Stimulated activated CD8-positive, alpha-beta memory T cell treated with anti-CD3 and anti-CD28 coated beads, Interleukin-12 subunit alpha, Interleukin-12 subunit beta, amount 100 ng/mL, for 1 hour (primary cell): ENCODE measurements around the gene PAPSS2.

ENCODE experiments used
- DNase-seq: peaks from one replicate; pipeline ENCODE4 v3.0.0-alpha.2; 2020; ENCODE audit warnings: low read depth

Gene PAPSS2

DNA sequence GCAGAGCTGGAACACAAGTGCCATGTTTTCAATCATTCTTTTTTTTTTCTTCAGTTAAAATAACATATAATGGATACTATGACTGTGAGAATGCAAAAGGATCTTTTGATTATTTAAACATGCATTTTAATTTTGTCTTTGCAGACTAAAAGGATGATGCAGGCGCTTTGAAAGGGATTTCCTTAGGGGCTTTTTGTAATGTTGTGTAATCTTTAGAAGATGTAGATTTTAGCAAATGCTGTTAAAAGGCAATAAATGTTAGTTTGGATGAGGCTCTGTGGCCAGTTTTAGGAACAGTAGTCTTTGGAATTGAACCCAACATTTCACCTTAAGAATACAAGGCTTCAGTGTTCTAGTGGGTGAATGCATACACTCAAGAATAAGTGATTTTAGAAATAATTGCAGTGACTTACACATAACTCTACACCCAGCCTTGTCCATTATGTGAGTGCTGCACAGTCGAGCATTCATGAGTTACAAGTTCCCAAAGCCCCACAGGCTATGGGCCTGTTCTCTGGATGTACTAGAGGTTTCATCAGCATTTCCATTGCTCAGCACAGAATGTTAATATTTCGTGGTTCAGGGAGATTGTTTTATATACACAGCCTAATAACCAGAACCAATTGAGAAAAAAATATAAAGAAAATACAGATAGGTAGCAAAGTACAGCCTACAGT, 11.6 kb downstream of the PAPSS2 start:
- DNase-seq = no peak

DNA sequence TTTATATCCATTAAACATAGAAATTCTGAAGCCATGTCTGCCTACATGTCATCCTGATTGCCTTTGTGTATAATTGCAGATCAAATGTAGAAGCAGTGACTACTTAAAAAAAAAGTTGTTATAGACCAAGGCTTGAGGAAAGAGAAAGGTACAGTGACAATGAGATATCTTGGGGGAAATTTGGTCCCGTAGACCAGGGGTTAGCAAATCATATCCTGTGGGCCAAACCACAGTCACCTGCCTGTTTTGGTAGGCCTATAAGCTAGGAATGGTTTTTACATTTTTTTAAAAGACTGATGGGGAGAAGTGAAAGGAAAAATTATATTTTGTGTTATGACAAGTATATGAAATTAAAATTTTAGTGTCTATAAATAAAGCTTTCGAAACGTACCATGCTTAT, 12.9 kb downstream of the PAPSS2 start:
- no peak for DNase-seq

DNA sequence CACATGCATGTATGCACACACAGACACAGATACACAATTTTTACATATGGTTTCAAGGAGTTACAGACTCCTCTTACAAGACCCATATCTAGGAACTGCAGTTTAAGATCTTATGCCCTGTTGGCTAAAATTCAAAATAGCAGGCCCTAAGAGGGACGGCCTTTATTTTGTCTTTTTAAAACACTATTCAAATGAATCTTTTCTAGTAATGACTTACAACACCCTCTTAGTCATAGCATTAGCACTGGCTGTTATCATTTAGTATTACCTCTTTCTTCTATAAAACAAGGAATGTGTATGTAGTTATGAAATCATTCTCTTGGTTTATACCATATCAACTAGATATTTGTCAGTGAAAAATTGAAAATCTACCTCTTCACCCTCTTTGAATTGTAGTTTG, 15.3 kb downstream of the PAPSS2 start:
- no peak for DNase-seq

DNA sequence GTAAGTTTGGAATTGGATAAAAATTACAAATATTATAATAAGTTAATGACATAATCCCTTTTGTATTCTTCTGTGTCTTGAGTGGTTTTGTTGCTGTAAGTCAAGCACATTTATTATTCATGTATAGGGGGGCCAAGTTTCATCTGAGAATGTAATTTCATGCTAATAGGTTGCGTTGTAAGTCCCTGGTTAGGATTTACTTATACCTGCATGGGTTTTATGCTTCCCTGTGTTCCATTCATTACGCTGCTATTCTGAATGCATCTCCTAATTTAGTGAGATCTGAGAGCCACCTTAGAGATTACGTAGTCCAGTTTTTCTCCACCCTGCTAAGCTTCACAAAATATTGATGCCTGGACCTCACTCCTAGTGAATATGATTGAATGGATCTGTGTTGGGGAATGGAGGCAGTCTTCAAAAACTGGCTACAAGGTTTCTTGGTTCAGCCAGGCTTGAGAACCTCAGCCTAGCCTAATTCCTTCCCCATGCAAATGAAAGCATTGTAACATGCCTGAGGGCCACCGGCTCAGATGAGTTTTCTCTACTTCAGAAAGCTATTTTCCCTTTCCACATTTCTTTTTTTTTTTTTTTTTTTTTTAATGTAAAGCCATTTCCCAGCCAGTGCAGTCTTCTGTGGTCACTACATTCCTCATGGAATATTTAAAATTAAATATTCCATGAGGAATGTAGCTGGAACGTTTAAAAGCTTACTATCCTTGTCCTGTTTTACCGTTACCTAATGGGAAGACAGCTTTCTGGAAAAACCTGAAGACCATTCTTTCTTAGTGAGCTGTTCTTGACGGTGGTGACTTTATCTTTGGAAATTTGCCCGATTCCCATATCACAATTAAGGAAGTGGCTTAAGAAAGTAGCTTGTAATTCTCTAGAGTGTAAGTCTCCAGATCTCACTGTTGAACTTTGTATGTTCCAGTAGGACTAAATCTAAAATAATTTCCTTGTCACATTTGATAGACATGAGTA, 16.0 kb downstream of the PAPSS2 start:
- DNase-seq = no peak

DNA sequence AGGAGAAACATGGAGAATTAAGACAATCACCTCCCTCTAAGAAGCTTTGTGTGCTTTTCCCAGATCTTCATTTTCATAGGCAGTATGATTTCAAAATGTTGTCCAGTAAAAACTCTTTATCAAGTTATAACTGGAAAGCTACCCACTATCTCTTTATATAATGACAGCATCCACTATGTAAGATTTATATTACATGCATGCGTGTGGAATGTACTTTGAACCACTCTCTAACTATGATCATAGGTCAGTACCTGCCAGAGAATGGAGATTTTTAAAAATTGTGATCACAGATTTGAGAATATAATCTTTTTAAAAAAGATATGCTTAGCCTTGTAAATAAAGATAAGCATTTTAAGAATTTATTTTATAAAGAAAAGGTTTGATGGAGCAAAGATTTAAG, 17.9 kb downstream of the PAPSS2 start:
- DNase-seq = no peak

DNA sequence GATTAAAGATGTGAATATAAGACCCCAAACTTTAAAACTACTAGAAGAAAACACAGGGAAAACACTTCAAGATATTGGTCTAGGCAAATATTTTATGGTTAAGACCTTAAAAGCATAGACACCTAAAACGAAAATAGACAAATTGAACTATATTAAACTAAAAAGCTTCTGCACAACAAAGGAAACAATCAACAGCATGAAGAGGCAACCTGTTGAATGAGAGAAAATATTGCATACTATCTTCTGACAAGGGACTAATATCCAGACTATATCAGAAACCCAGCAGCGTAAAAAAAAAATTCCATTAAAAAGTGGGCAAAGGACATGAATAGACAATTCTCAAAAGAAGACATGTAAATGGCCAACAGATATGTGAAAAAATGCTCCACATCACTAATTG, 18.6 kb downstream of the PAPSS2 start:
- DNase-seq = no peak

DNA sequence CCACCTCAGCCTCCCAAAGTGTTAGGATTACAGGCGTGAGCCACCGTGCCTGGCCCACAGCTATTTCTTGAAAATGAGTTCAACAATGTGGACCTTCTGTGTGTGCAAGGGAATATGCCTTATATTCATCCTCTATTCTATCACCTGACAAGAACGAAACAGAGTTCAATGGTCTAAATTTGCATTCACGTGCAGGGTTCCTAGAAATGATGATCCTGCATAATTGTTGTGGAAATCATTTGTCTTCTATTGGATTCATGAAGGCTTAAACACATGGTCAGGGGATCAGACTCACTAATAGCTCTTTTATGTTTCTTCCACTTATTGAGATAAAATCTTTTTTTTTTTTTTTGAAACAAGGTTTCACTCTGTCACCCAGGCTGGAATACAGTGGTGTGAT, 23.7 kb downstream of the PAPSS2 start:
- no peak for DNase-seq

DNA sequence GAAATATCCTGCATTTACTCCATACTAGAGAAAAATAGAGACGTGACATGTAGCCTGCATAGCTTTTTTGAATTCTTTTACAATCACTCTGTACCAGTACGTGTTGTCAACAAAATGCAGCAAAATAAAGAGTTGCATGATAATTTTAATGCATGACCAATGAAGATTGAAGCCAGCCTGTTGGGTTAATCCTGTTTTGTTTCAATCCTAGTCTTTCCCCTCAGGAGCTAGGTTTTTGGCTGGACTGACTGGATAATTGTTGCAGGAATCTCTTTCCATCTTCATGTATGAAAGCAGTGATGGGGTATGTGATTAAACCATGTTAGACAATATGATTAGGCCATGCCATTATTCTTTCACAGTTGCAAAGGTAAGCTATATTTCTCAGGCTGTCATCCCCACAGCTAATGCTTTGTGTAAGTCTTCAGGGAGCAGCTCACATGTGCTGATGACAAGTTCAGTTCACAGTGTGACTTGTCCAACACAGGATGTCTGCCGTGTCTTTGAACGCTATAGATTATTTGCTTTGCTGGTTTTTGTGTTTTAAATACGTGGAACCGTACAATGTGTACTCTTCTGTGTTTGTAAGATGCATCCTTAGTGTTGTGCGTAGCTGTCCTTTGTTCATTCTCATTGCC, 24.4 kb downstream of the PAPSS2 start:
- DNase-seq = no peak

DNA sequence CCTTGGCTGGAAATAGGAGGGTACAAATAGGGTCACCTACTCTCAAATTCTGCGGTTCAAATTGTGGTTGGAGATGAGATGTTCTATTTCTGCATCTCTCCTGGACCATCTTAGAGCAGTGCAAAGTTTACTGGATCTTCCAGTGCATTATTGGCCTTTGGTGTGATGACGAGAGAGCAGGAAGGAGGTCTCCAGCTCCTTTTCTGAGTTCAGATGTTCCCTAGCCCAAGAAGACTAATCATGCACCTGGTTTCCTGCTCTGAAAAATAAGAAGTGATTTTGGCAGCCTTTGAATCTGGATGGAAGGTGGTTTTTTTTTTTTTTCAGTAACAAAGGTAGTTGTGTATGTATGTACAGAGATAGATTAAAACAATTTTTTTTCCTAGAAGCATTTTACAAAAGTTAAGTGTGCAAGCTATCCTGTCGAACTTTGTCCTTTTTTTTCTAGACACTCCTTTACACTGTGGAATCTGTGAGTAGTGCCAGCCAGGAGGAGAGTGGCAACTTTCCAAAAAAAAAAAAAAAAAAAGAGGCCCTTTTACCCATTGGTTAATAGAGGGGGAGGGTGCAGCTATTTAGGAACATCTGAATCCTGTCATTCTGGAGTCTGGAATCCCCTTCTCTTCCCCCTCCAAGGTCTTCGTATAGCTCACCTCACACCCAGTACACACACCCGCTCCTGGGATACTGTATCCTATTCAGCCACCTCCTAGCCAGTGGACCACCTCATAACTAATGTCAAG, 26.3 kb downstream of the PAPSS2 start:
- no peak for DNase-seq

DNA sequence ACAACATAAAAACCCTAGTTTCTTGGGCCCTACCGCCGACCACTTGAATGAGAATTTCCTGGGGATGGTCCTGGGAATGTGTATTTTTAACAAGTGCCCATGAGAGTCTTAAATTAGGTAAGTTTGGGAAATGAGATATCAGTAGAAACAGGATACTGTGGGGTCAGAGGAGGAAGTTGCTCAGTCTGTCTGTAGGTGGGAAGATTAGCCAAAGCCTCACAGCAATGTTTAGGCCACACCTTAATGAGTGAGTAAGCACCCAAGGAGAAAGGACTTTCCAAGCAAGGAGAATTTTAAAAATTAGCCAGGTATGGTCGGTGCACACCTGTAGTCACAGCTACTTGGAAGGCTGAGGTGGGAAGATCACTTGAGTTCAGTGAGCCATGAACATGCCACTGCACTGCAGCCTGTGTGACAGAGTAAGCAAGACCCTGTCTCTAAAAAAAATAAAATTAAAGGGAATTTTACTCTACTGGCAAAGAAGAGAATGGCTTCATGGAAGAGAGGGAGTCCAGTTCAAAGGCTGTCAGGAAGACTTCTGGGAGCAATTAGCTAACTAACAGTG, 31.9 kb downstream of the PAPSS2 start:
- no peak for DNase-seq

DNA sequence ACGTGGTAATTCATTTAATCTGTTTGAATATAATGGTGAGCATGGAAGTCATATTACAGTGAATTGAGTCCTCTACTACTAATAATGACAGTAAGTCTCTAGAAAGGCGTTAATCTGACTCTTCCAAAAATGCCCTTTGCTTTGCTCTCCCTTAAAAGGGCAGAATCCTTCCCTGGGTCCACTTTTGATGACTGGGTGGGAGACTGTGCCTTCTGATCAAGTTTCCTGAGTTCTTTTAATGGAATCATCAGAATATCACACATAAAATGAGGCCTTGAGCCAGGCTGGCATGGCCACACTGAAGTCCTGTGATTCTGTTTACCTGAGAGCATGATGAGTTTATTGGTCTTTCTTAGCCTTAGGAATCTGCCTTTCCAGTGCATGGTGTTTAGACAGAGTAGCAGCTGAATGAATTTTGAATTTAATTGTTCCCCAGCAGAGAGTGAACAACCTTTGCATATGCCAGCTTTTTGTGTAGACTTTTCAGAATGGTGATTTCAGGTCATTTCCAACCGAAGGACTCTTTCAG, 33.3 kb downstream of the PAPSS2 start:
- no peak for DNase-seq

DNA sequence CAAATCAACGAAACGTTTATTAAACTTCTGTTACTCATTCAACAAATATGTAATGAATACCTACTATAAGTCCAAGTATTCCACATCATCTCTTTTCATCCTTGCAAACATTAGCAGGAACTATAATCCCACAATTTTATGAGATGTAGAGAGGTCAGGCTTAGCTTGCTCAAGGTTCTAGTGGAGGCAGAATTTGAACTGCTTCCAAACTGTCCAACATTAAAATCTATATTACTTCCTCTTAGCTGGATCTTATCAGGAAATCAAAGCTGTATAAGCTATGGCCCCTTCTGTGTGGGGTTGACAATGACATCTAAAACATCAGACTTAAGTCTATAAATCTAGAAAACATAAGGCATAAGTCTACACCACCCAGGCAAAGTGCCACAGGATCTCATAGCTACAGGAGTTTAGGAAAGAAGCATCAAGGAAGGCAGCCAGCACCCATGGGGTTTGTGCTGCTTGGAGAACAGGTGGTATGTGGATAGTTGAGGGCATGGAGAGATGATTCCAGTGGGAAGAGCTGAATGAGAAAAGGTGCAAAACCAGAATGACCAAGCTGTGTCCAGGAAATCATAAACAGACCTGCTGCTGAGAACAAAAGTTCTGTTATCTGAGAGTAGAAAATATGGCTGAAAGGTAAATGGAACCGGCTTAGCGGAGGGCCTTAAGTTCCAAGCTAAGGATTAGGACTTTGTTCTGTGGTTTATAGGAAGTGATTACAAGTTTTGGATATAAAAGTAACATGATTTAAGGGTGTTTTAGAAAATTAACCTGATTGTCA, 34.5 kb downstream of the PAPSS2 start:
- no peak for DNase-seq

DNA sequence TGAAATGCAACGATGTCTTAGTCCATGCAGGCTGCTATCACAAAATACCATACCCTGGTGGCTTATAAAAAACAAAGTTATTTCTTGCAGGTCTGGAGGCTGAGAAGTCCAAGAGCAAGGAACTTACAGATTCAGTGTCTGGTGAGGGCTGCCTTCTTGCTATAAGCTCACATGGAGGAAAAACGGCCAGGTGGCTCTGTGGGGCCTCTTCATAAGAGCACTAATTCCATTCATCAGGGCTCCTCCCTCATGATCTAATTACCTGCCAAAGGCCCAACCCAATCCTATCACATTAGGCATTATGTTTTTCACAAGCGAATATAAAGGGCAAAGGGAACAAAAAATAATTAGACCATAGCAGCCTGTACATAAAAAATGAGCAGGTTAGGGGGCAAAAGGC, 35.4 kb downstream of the PAPSS2 start:
- DNase-seq = no peak

DNA sequence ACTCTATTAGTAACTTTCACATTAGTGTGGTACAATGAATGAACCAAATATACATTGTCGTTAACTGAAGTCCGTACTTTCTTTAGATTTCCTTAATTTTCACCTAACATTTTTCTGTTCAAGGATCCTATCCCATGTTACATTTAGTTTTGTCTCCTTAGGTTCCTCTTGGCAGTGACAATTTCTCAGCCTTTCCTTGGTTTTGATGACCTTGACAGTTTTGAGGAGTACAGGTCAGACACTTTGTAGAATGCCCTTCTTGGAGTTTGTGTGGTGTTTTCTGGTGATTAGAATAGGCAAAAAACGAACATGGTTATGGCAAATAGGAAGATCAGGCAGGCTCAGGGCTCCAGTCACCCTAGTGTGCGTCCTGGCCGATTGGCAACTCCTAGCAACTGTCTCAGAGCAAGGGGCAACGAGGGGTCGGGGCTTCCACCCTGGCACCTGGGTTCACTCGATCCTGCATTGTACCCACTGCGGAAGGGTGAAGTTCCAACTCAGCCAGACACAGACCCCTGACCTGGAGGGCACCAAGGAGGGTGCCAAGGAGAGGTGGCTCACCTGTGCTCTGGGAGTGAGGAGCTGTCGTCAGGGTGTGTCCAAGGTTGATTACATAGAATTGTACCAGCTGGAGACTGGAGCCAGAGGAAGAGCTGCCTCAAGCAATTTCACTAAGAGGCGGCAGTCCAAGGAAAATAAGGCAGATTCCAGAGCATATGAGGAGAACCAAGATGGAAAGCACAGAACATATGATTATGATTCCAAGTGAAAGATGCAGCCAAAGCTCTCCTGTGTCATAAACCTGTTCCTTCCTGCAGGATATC, 37.5 kb downstream of the PAPSS2 start:
- DNase-seq = no peak

DNA sequence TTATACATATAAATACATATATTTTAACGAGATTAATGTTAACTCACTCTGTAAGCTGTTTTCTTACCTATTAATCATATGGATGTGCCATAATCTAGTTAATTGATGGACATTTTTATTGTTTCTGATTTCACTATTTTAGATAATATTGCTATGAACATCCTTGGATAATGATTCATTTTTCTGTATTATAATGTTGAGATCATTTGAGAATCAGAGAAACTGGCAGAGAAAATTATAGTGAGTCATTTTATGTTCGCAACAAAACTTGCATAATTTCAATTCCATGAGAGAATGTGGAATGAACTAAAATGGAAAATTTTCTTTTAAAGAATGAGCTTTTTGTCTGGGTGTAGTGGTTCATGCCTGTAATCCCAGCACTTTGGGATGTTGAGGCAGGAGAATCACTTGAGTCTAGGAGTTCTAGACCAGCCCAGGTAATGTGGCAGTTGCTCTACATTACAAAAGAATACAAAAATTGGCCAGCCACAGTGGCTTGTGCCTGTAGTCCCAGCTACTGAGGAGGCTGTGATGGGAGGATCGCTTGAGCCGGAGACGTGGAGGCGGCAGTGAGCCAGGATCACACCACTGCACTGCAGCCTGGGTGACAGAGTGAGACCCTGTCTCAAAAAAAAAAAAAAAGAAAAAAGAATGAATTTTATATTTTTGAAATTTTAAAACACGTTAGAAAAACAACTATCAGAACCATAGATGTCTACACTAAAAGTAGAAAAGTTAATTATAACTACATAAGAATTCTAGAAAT, 40.5 kb downstream of the PAPSS2 start:
- DNase-seq = no peak

DNA sequence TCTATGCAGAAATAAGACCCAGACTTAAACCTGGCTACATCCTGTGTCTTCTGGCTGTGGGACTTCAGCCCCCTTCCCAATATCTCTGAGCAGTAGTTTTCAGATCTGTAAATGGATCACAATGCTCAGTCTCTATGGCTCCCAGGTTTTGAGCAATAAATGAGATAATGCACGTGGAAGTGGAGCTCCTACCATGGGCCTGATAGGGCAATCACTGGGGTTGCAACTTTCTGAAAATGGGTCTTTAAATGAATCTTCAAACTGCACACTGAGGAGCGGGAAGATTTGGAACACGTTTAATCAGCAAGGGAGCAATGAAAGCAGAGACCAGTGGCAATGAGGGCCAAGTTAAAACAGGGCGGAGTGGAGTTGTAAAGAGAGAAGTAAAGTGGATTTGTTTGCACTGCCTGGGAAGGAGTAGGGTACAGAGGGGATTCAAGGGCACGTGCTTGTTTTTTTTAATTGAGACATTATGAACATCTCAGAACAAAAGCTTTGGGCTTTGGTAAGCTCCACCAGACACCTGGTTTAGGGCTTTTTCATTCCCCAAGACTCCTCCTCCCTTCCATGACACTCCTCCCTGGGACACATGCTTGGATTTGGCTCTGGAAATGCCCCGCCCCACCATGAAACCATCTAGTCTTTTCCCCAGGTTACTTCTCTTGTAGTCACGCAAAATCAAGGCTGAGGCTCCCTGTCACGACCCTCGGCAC, 42.7 kb downstream of the PAPSS2 start:
- no peak for DNase-seq

DNA sequence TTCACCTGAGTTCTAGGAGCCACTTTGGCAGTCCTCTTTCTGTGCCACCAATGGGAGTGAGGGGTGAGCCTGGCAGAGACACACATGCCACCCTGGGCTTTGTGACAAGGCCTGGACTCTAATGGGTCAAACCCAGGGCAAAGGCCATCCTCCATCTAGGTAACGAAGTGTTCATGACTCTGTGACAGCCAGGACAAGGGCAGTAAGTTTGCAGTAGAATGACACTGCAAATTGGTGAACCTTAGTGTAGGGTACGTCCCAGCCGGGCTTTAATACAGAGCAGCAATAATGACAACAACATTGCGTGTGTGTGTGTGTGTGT, 43.3 kb downstream of the PAPSS2 start:
- no peak for DNase-seq

DNA sequence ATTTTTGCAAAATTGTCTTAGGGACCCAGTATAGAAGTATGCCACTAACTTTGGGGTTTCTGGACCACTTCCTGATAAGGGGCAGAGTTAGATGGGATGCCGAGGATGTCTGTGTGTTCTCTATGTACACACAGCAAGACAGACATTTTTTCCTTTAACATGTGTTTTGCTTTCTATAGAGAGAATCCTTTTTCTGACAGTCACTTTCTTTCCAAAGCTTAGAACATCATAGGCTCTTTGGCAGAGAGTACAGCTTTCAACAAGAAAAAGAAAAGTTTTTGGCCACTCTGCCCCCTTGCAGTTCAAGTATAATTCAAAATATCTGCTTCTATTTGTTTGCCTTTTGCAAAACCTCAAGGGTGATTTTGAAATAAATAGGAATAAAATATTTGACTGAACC, 44.1 kb downstream of the PAPSS2 start:
- DNase-seq = no peak

DNA sequence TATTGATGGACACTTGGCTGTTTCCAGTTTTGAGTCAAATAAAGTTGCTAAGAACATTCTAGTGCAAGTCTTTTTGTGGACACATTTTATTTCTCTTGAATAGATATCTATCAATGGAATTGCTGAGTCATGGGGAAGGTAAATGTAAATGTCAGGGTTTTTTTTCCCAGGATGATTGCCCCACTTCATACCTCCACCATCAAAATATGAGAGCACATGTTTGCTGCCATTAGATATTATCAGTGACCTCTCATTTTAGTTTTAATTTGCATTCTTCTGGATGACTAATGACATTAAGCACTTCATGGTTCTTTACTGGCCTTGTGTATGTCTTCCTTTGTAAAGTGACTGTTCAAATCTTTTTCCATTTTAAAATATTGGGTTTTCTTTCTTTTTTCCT, 45.7 kb downstream of the PAPSS2 start:
- no peak for DNase-seq
